ENCODE data around the gene MAFG.

Gene MAFG

GRCh38 chr17:81907219-81908145 lies 20.1 kb downstream of the MAFG start:
- no peak for DNase-seq

- no peak for DNase-seq
These were observed 20.9 kb downstream of the MAFG start for GRCh38 chr17:81906476-81907218.

- no peak for DNase-seq
These were observed 21.5 kb downstream of the MAFG start for GRCh38 chr17:81905993-81906392.

- DNase-seq, result no peak
These were observed 22.1 kb downstream of the MAFG start for GRCh38 chr17:81905424-81905875.

- DNase-seq, result no peak
These were observed 22.7 kb downstream of the MAFG start for GRCh38 chr17:81904600-81905423.

- DNase-seq, result no peak
These were observed 23.5 kb downstream of the MAFG start for GRCh38 chr17:81903896-81904599.

GRCh38 chr17:81903415-81903831 lies 24.1 kb downstream of the MAFG start:
- no peak for DNase-seq

- no peak for DNase-seq
These were observed 24.7 kb downstream of the MAFG start for GRCh38 chr17:81902653-81903414.

GRCh38 chr17:81902023-81902652 lies 25.4 kb downstream of the MAFG start, which contains the start of gene NPB:
NPB (plus strand) TSS chr17:81902238; CDS start chr17:81902278, 40 bp downstream.
- no peak for DNase-seq

GRCh38 chr17:81901167-81902022 lies 26.1 kb downstream of the MAFG start:
- DNase-seq, result no peak

- DNase-seq, result no peak
These were observed 27.2 kb downstream of the MAFG start for GRCh38 chr17:81900181-81900820.

- DNase-seq, result no peak
These were observed 27.9 kb downstream of the MAFG start for GRCh38 chr17:81899514-81900166.

GRCh38 chr17:81898885-81899284 lies 28.6 kb downstream of the MAFG start:
- DNase-seq, result no peak

- no peak for DNase-seq
These were observed 29.3 kb downstream of the MAFG start for GRCh38 chr17:81898029-81898866.

GRCh38 chr17:81895400-81895799 lies 32.1 kb downstream of the MAFG start:
- DNase-seq, result no peak

GRCh38 chr17:81891303-81891552 lies 36.3 kb downstream of the MAFG start:
- DNase-seq, result no peak

GRCh38 chr17:81890447-81891302 lies 36.9 kb downstream of the MAFG start:
- DNase-seq, result peak; percentile 25
